ENCODE results near the gene SNX5.

DNA sequence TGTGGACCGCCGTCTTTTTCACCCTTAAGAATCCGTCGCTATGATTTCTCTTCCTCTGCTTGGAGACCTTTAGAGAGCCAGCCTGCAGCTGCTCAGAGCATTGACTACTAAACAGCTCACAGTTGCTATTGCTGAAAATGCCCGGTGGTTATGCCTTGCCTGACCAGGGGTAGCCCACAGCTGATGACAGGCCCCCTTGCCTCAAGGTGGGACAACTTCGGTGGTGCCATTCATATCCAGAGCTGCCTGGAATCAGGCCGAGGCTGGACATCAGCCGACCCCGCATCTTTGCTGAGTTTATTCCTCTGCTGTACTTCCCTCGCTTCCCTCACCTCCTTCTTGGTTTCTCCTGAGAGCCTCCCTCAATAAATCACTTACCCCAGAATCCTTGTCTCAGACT is 49.5 kb upstream of the SNX5 start:
- TF ChIP-seq RAD51 (IDR thresholded peaks at IDR 0.05; ENCODE audit: borderline replicate concordance, low read depth) = no peak
- no peak for TF ChIP-seq GATAD2B (IDR thresholded peaks at IDR 0.05; ENCODE audit: borderline replicate concordance)
- TF ChIP-seq SP2 (IDR thresholded peaks at IDR 0.05; ENCODE audit: extremely low read depth, low read depth, low read length, poor library complexity, severe bottlenecking) = no peak
- TF ChIP-seq, protein P1, sequence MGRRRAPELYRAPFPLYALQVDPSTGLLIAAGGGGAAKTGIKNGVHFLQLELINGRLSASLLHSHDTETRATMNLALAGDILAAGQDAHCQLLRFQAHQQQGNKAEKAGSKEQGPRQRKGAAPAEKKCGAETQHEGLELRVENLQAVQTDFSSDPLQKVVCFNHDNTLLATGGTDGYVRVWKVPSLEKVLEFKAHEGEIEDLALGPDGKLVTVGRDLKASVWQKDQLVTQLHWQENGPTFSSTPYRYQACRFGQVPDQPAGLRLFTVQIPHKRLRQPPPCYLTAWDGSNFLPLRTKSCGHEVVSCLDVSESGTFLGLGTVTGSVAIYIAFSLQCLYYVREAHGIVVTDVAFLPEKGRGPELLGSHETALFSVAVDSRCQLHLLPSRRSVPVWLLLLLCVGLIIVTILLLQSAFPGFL (CRISPR knock-in tag; IDR thresholded peaks at IDR 0.05) = no peak
- TF ChIP-seq CTCF (IDR thresholded peaks at IDR 0.05 in 2 of 3, conservative IDR thresholded peaks at IDR 0.05 in 1 of 3; ENCODE audit: insufficient read depth in 2 of 3, low read depth in 1 of 3, low read length in 3 of 3) = no peak
- no peak for TF ChIP-seq MAFF (IDR thresholded peaks at IDR 0.05; ENCODE audit: low read length)
- TF ChIP-seq RFX5 (IDR thresholded peaks at IDR 0.05; ENCODE audit: low read depth, low read length) = no peak
- no peak for TF ChIP-seq USF2 (CRISPR knock-in tag; IDR thresholded peaks at IDR 0.05)
- TF ChIP-seq BCLAF1 (IDR thresholded peaks at IDR 0.05; ENCODE audit: borderline replicate concordance in 1 of 2, control insufficient read depth in 1 of 2, low read depth in 2 of 2, low read length in 1 of 2) = no peak
- no peak for TF ChIP-seq POLR2A (conservative IDR thresholded peaks at IDR 0.05)
- TF ChIP-seq, protein P2, sequence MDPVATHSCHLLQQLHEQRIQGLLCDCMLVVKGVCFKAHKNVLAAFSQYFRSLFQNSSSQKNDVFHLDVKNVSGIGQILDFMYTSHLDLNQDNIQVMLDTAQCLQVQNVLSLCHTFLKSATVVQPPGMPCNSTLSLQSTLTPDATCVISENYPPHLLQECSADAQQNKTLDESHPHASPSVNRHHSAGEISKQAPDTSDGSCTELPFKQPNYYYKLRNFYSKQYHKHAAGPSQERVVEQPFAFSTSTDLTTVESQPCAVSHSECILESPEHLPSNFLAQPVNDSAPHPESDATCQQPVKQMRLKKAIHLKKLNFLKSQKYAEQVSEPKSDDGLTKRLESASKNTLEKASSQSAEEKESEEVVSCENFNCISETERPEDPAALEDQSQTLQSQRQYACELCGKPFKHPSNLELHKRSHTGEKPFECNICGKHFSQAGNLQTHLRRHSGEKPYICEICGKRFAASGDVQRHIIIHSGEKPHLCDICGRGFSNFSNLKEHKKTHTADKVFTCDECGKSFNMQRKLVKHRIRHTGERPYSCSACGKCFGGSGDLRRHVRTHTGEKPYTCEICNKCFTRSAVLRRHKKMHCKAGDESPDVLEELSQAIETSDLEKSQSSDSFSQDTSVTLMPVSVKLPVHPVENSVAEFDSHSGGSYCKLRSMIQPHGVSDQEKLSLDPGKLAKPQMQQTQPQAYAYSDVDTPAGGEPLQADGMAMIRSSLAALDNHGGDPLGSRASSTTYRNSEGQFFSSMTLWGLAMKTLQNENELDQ (CRISPR knock-in tag; IDR thresholded peaks at IDR 0.05; ENCODE audit: borderline replicate concordance) = no peak
- no peak for TF ChIP-seq RBM17 (IDR thresholded peaks at IDR 0.05; ENCODE audit: borderline replicate concordance, low read depth, low read length)
- TF ChIP-seq YY1 (IDR thresholded peaks at IDR 0.05; ENCODE audit: borderline replicate concordance in 1 of 3, control insufficient read depth in 1 of 3, extremely low read depth in 1 of 3, insufficient read depth in 3 of 3, insufficient read length in 1 of 3, insufficient replicate concordance in 2 of 3, low read depth in 1 of 3, low read length in 2 of 3) = no peak

Measured in K562 (cell line).